ENCODE measurements around the gene HDAC9.

HDAC9 gene

GRCh38 chr7:18834577-18834976 is 339.0 kb downstream of the HDAC9 start:
- no peaks in the 10 kb centered on the region for H3K27me3 ChIP-seq
- intact Hi-C loops (cut with DNase I; ENCODE audit: low total_unique reads) = no loop called here
- no peak for TF ChIP-seq CTCF (IDR thresholded peaks at IDR 0.05)
- no peaks in the 10 kb centered on the region for H3K4me1 ChIP-seq
- no peak overlapping the region for H3K4me3 ChIP-seq
- no peaks in the 10 kb centered on the region for H3K9me3 ChIP-seq
- H3K27ac ChIP-seq = no peak overlapping the region
- DNase-seq = no peak
- H3K36me3 ChIP-seq = peaks cover 0 to 8% (median 0%) of the 10 kb centered on the region in 3 donors

GRCh38 chr7:18835001-18835690 is 339.6 kb downstream of the HDAC9 start:
- no peak for TF ChIP-seq CTCF (IDR thresholded peaks at IDR 0.05)
- intact Hi-C loops (cut with DNase I; ENCODE audit: low total_unique reads) = no loop called here
- DNase-seq = no peak

DNA sequence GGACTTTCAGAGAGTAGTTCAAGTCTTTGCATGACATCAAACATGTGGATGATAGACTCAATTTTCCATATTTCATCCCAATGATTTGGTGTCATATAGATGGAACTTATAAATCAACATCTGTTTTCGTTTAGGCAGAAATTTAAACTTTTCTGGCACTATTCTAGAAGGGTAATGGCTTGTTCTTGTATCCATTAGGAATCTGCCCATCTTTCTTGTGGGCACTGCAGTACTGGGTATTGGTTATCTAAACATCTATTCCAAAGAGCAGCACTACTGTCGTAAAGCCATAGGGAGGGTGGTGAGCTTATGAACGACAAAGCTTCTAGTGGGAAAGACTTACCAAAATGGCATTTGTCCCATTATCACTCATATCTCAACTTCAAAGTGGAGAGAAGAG is 348.4 kb downstream of the HDAC9 start:
- H3K4me3 ChIP-seq = no peak overlapping the region
- intact Hi-C loops (cut with DNase I; ENCODE audit: low total_unique reads) = no loop called here
- DNase-seq = no peak
- no peaks in the 10 kb centered on the region for H3K27me3 ChIP-seq
- H3K36me3 ChIP-seq = no peaks in the 10 kb centered on the region
- no peaks in the 10 kb centered on the region for H3K9me3 ChIP-seq
- no peak for TF ChIP-seq CTCF (IDR thresholded peaks at IDR 0.05)
- no peaks in the 10 kb centered on the region for H3K4me1 ChIP-seq
- no peak overlapping the region for H3K27ac ChIP-seq

More at GRCh38 chr7:18835001-18835690, 339.6 kb downstream of the HDAC9 start:
- H3K27me3 ChIP-seq = no peaks in the 10 kb centered on the region
- no peaks in the 10 kb centered on the region for H3K4me1 ChIP-seq
- no peaks in the 10 kb centered on the region for H3K9me3 ChIP-seq
- peaks cover 0 to 8% (median 0%) of the 10 kb centered on the region in 3 donors for H3K36me3 ChIP-seq
- H3K27ac ChIP-seq = no peak overlapping the region
- no peak overlapping the region for H3K4me3 ChIP-seq

GRCh38 chr7:18844735-18845134 is 349.2 kb downstream of the HDAC9 start:
- H3K27ac ChIP-seq = no peak overlapping the region
- H3K4me1 ChIP-seq = no peaks in the 10 kb centered on the region
- TF ChIP-seq CTCF (IDR thresholded peaks at IDR 0.05) = no peak
- no peak for DNase-seq
- H3K4me3 ChIP-seq = no peak overlapping the region
- intact Hi-C loops (cut with DNase I; ENCODE audit: low total_unique reads) = no loop called here
- no peaks in the 10 kb centered on the region for H3K9me3 ChIP-seq
- no peaks in the 10 kb centered on the region for H3K36me3 ChIP-seq
- H3K27me3 ChIP-seq = no peaks in the 10 kb centered on the region

- intact Hi-C loops (cut with DNase I; ENCODE audit: low total_unique reads) = no loop called here
- no peaks in the 10 kb centered on the region for H3K27me3 ChIP-seq
These were observed 350.2 kb downstream of the HDAC9 start for GRCh38 chr7:18845700-18846099.

More at GRCh38 chr7:18845700-18846099, 350.2 kb downstream of the HDAC9 start:
- no peaks in the 10 kb centered on the region for H3K36me3 ChIP-seq
- H3K4me1 ChIP-seq = no peaks in the 10 kb centered on the region
- H3K9me3 ChIP-seq = no peaks in the 10 kb centered on the region
- H3K4me3 ChIP-seq = no peak overlapping the region
- TF ChIP-seq CTCF (IDR thresholded peaks at IDR 0.05) = no peak
- no peak for DNase-seq
- no peak overlapping the region for H3K27ac ChIP-seq
